ENCODE measurements around the gene THTPA.

THTPA gene

DNA sequence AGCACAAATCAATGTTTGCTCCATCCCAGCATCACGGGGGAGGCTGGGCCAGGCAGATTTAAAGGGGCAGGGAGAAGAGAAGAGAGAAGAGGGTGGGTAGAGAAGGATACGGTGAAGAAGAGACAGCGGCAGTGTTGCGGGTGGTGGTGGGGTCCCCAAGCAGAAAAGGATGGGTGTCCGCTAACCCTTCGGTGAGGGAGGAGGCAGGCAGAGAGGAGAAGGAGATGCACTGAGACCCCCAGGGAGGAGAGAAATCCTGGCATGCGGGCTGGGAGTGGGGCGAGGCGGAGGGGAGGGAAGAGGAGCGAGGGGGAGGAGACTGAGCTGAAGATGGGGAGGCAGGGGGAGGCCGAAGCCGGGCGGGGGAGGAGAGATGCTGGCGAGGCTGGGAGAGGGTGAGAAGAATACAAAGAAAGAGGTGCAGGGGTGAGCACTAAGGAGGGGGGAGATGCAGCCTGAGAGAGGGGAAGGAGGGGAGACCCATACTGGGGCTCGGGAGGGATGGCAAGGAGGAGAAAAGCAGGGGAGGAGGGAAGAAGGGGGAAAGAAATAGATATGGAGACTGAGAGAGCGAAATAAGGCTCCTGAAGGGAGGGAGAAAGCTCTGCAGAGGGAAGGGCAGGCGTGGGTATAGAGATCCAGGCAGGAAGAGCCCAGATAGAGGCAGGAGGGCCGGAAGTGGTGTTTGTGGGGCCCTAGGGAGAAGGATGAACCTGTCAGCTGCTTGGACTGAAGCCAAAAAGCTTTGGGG is 22.7 kb downstream of the THTPA start, which contains the start of gene JPH4:
Gene JPH4 (minus strand): TSS at position 231 of the 751 bp plus-strand sequence. CDS start 1,337 bp downstream, outside the sequence.
- Histone ChIP-seq H3K27me3 (ENCODE audit: insufficient read depth, low read length) (peaks cover 49% of the 10 kb centered on the region), H2BK5ac (ENCODE audit: low read depth, low read length, poor library complexity) (no peak within 1 kb of the TSS), H3K14ac (ENCODE audit: low read length) (no peak within 1 kb of the TSS), H2AK5ac (ENCODE audit: low read length) (no peak within 1 kb of the TSS), H4K8ac (ENCODE audit: low read depth, low read length) (no peak within 1 kb of the TSS), H3K79me2 (ENCODE audit: control insufficient read depth, insufficient read depth, low read length, poor library complexity) (no peaks in the 10 kb centered on the region), H2BK12ac (ENCODE audit: low read length) (no peak within 1 kb of the TSS), H3K4me2 (ENCODE audit: low read length) (no peak within 1 kb of the TSS), H3K9ac (ENCODE audit: low read length) (no peak within 1 kb of the TSS), H3K4me1 (ENCODE audit: control insufficient read depth in 1 of 2, insufficient read depth in 2 of 2, low read length in 2 of 2) (peaks cover 4 to 5% of the 10 kb centered on the region in 2 experiments), H3K27ac (ENCODE audit: low read depth, low read length) (no peak within 1 kb of the TSS), H3K4ac (ENCODE audit: low read depth, low read length) (no peak within 1 kb of the TSS), H2AFZ (ENCODE audit: insufficient read depth, low read length, poor library complexity) (no peak within 1 kb of the TSS), H3K18ac (ENCODE audit: low read length) (no peak within 1 kb of the TSS), H3K23ac (ENCODE audit: low read length) (no peak within 1 kb of the TSS), H3K4me3 (ENCODE audit: low read depth, low read length) (no peak within 1 kb of the TSS), H3K9me3 (ENCODE audit: insufficient read depth, low read depth, low read length) (peaks cover 18% of the 10 kb centered on the region), H4K91ac (ENCODE audit: low read depth, low read length) (no peak within 1 kb of the TSS), H3K79me1 (ENCODE audit: low read length) (no peaks in the 10 kb centered on the region), H4K12ac (ENCODE audit: low read depth, low read length) (no peak within 1 kb of the TSS), H2BK120ac (ENCODE audit: insufficient read depth, low read length, poor library complexity) (no peak within 1 kb of the TSS), H3K36me3 (ENCODE audit: control insufficient read depth in 1 of 2, insufficient read depth in 2 of 2, low read length in 2 of 2) (no peaks in the 10 kb centered on the region)
- no CpG with 5 or more reads among the region's 18 CpGs for WGBS (ENCODE audit: extremely low coverage, insufficient coverage, insufficient read length)
- no peak for DNase-seq

DNA sequence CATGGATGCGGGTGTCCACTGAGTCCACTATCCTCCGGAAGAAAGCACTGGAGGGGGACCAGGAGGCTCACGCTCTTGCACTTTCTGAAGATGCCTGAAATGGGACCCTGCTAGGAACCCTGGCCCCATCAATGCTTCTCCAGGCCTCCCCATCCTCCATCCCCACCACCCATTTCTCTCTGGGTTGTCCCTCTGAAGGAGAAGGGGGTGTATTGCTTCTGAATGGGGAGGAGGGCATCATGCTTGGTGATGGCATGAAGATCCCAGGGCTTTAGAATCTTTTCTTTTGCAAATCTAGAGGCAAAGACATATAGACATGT is 23.2 kb downstream of the THTPA start:
- Histone ChIP-seq H4K12ac (ENCODE audit: low read depth, low read length) (no peak overlapping the region), H3K14ac (ENCODE audit: low read length) (no peak overlapping the region), H3K27me3 (ENCODE audit: insufficient read depth, low read length) (peaks cover 49% of the 10 kb centered on the region), H2BK5ac (ENCODE audit: low read depth, low read length, poor library complexity) (no peak overlapping the region), H3K4ac (ENCODE audit: low read depth, low read length) (no peak overlapping the region), H3K4me1 (ENCODE audit: control insufficient read depth in 1 of 2, insufficient read depth in 2 of 2, low read length in 2 of 2) (peaks cover 4 to 5% of the 10 kb centered on the region in 2 experiments), H2BK120ac (ENCODE audit: insufficient read depth, low read length, poor library complexity) (no peak overlapping the region), H2BK12ac (ENCODE audit: low read length) (no peak overlapping the region), H3K27ac (ENCODE audit: low read depth, low read length) (no peak overlapping the region), H3K9ac (ENCODE audit: low read length) (no peak overlapping the region), H3K9me3 (ENCODE audit: insufficient read depth, low read depth, low read length) (peaks cover 18% of the 10 kb centered on the region), H3K36me3 (ENCODE audit: control insufficient read depth in 1 of 2, insufficient read depth in 2 of 2, low read length in 2 of 2) (no peaks in the 10 kb centered on the region), H3K4me2 (ENCODE audit: low read length) (no peak overlapping the region), H2AK5ac (ENCODE audit: low read length) (no peak overlapping the region), H3K4me3 (ENCODE audit: low read depth, low read length) (no peak overlapping the region), H2AFZ (ENCODE audit: insufficient read depth, low read length, poor library complexity) (no peak overlapping the region), H3K79me2 (ENCODE audit: control insufficient read depth, insufficient read depth, low read length, poor library complexity) (no peaks in the 10 kb centered on the region), H3K18ac (ENCODE audit: low read length) (no peak overlapping the region), H3K79me1 (ENCODE audit: low read length) (no peaks in the 10 kb centered on the region), H3K23ac (ENCODE audit: low read length) (no peak overlapping the region), H4K8ac (ENCODE audit: low read depth, low read length) (no peak overlapping the region), H4K91ac (ENCODE audit: low read depth, low read length) (no peak overlapping the region)
- DNase-seq: no peak
- no CpG with 5 or more reads among the region's 3 CpGs for WGBS (ENCODE audit: extremely low coverage, insufficient coverage, insufficient read length)

DNA sequence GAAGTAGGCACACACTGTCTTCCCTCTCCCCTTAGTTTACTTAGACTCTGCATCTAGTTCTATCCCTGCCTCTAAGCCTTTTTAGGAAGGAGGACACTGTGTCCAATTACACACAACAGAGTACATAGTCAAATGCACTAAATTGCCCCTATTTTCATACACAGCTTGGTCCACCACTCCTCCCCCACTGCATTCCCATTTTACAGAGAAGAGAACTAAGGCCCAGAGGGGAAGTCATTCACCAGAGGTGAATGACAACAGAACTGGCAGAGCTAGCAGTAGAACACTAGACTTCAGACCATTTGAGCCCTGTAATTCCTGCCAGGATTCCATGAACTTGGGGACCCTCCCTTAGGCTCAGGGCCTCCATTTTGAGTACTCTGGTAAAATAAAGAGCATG is 23.7 kb downstream of the THTPA start:
- H3K79me2 ChIP-seq (ENCODE audit: control insufficient read depth, insufficient read depth, low read length, poor library complexity): no peaks in the 10 kb centered on the region
- no peak overlapping the region for H2BK5ac ChIP-seq (ENCODE audit: low read depth, low read length, poor library complexity)
- H4K8ac ChIP-seq (ENCODE audit: low read depth, low read length): no peak overlapping the region
- no peak overlapping the region for H2BK120ac ChIP-seq (ENCODE audit: insufficient read depth, low read length, poor library complexity)
- no peak for DNase-seq
- H3K4me3 ChIP-seq (ENCODE audit: low read depth, low read length): no peak overlapping the region
- no peak overlapping the region for H2AK5ac ChIP-seq (ENCODE audit: low read length)
- no peaks in the 10 kb centered on the region for H3K79me1 ChIP-seq (ENCODE audit: low read length)
- H2AFZ ChIP-seq (ENCODE audit: insufficient read depth, low read length, poor library complexity): no peak overlapping the region
- no peak overlapping the region for H4K91ac ChIP-seq (ENCODE audit: low read depth, low read length)
- no peak overlapping the region for H2BK12ac ChIP-seq (ENCODE audit: low read length)
- peaks cover 18% of the 10 kb centered on the region for H3K9me3 ChIP-seq (ENCODE audit: insufficient read depth, low read depth, low read length)
- no peaks in the 10 kb centered on the region for H3K36me3 ChIP-seq (ENCODE audit: control insufficient read depth in 1 of 2, insufficient read depth in 2 of 2, low read length in 2 of 2)
- peaks cover 4 to 5% of the 10 kb centered on the region in 2 experiments for H3K4me1 ChIP-seq (ENCODE audit: control insufficient read depth in 1 of 2, insufficient read depth in 2 of 2, low read length in 2 of 2)
- H3K9ac ChIP-seq (ENCODE audit: low read length): no peak overlapping the region
- H3K27me3 ChIP-seq (ENCODE audit: insufficient read depth, low read length): peaks cover 49% of the 10 kb centered on the region
- H3K18ac ChIP-seq (ENCODE audit: low read length): no peak overlapping the region
- H4K12ac ChIP-seq (ENCODE audit: low read depth, low read length): no peak overlapping the region
- H3K14ac ChIP-seq (ENCODE audit: low read length): no peak overlapping the region
- H3K4ac ChIP-seq (ENCODE audit: low read depth, low read length): no peak overlapping the region
- no peak overlapping the region for H3K27ac ChIP-seq (ENCODE audit: low read depth, low read length)
- H3K23ac ChIP-seq (ENCODE audit: low read length): no peak overlapping the region
- no peak overlapping the region for H3K4me2 ChIP-seq (ENCODE audit: low read length)

DNA sequence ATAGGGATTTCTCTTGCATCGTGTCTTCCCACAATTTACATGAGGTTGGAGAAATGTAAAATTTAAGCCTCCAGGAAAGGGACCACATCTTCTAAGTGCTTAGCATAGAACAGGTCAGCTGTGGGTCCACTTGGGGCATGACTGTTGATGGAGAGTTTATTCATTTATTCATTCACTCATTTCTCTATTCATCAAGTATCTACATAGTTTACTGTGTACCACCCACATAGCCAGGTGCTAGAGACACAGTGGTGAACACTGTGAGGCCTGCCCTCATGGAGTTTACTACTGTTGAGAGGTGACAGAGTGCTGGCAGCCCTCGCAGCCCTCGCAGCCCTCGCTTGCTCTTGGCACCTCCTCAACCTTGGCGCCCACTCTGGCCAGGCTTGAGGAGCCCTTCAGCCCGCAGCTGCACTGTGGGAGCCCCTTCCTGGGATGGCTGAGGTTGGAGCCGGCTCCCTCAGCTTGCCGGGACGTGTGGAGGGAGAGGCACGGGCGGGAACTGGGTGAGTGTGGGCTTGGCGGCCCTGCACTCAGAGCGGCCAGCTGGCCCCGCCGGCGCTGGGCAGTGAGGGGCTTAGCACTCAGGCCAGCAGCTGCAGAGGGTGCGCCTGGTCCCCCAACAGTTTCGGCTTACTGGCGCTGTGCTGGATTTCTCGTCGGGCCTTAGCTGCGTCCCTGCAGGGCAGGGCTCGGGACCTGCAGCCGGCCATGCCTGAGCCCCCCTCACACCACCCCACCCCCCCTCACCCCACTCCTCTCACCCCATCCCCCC is 24.3 kb downstream of the THTPA start:
- Histone ChIP-seq H3K4ac (ENCODE audit: low read depth, low read length) (no peak overlapping the region), H3K4me2 (ENCODE audit: low read length) (no peak overlapping the region)

More for the DNA sequence above, 24.3 kb downstream of the THTPA start:
- no peak overlapping the region for H4K91ac ChIP-seq (ENCODE audit: low read depth, low read length)
- H4K8ac ChIP-seq (ENCODE audit: low read depth, low read length): no peak overlapping the region
- H3K36me3 ChIP-seq (ENCODE audit: control insufficient read depth in 1 of 2, insufficient read depth in 2 of 2, low read length in 2 of 2): no peaks in the 10 kb centered on the region
- no peak overlapping the region for H2BK120ac ChIP-seq (ENCODE audit: insufficient read depth, low read length, poor library complexity)
- no peak overlapping the region for H3K27ac ChIP-seq (ENCODE audit: low read depth, low read length)
- H3K9me3 ChIP-seq (ENCODE audit: insufficient read depth, low read depth, low read length): peaks cover 17% of the 10 kb centered on the region
- H2AFZ ChIP-seq (ENCODE audit: insufficient read depth, low read length, poor library complexity): no peak overlapping the region
- H2AK5ac ChIP-seq (ENCODE audit: low read length): no peak overlapping the region
- H3K4me3 ChIP-seq (ENCODE audit: low read depth, low read length): no peak overlapping the region
- no peak overlapping the region for H2BK12ac ChIP-seq (ENCODE audit: low read length)
- H3K79me2 ChIP-seq (ENCODE audit: control insufficient read depth, insufficient read depth, low read length, poor library complexity): no peaks in the 10 kb centered on the region
- no peak for DNase-seq
- no peak overlapping the region for H3K18ac ChIP-seq (ENCODE audit: low read length)
- H3K9ac ChIP-seq (ENCODE audit: low read length): no peak overlapping the region
- H3K27me3 ChIP-seq (ENCODE audit: insufficient read depth, low read length): peaks cover 45% of the 10 kb centered on the region
- H2BK5ac ChIP-seq (ENCODE audit: low read depth, low read length, poor library complexity): no peak overlapping the region
- no peak overlapping the region for H3K23ac ChIP-seq (ENCODE audit: low read length)
- no CpG with 5 or more reads among the region's 24 CpGs for WGBS (ENCODE audit: extremely low coverage, insufficient coverage, insufficient read length)
- H3K14ac ChIP-seq (ENCODE audit: low read length): no peak overlapping the region
- H3K4me1 ChIP-seq (ENCODE audit: control insufficient read depth in 1 of 2, insufficient read depth in 2 of 2, low read length in 2 of 2): peaks cover 4 to 5% of the 10 kb centered on the region in 2 experiments
- no peak overlapping the region for H4K12ac ChIP-seq (ENCODE audit: low read depth, low read length)
- no peaks in the 10 kb centered on the region for H3K79me1 ChIP-seq (ENCODE audit: low read length)
